Testis (tissue), 2 donors: ENCODE data around the gene TRABD2B.

Experiments
- CTCF ChIP-seq, 3 experiments: fragments of 450-650 bp in 2 of 3; fragments of 200-600 bp in 1 of 3; sonication (generic) in 1 of 3; IDR thresholded peaks; one replicate each; pipeline ENCODE4 v1.5.1; 2016 to 2019; ENCODE audit warnings: antibody characterized with exemption in 3 of 3, mild to moderate bottlenecking in 2 of 3, moderate library complexity in 1 of 3
- POLR2A ChIP-seq: fragments of 450-650 bp; IDR thresholded peaks from one replicate; pipeline ENCODE4 v1.6.1; 2017; ENCODE audit warnings: antibody characterized with exemption, mild to moderate bottlenecking, moderate library complexity

- TF ChIP-seq CTCF (IDR thresholded peaks at IDR 0.05) (no peak), POLR2A (no peak)
These were observed 284.4 kb downstream of the TRABD2B start for GRCh38 chr1:47712596-47713299.
